ENCODE data around the gene CFAP77.

DNA sequence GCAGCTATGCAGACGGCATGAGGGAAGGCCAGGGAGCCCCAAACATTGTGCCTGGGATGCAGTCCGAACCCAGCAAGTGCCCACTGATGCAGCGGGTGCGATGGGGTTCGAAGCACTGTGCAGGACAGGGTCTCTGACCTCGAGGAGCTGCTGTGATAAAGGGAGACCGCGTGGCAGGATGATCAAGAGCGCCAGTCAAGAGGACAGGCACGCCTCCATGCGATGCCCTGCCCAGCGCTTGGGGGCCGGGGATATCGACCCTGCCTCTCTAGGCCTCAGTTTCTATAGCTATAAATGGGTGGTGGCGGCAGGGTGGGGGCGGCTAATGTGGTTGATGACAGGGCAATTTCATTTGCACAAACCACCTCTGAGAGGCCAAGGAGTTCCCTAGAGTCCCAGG, 87.7 kb downstream of the CFAP77 start:
- TF ChIP-seq KLF16 (CRISPR knock-in tag; IDR thresholded peaks at IDR 0.05) (no peak), TCF7L2 (IDR thresholded peaks at IDR 0.05; ENCODE audit: low read depth, low read length) (no peak), RAD21 (CRISPR knock-in tag; IDR thresholded peaks at IDR 0.05) (no peak), MAFK (conservative IDR thresholded peaks at IDR 0.05 in 1 of 2, IDR thresholded peaks at IDR 0.05 in 1 of 2; ENCODE audit: low read length in 2 of 2) (no peak)
